Esophagus (tissue), 2 donors: ENCODE results near the gene CCDC195. TPM values are rescaled to one million over a fixed set of nuclear protein-coding genes. Genes with fewer than 3 reads are reported as not detected.

Experiments
- H3K27ac ChIP-seq, 2 donors: one replicate each; pipeline ENCODE4 v1.5.1; 2013; ENCODE audit warnings: low read depth in 2 of 2, mild to moderate bottlenecking in 2 of 2, inconsistent platforms in 1 of 2, low read length in 1 of 2, moderate library complexity in 1 of 2
- H3K27me3 ChIP-seq, 2 donors: one replicate each; pipeline ENCODE4 v1.6.1; 2013; ENCODE audit warnings: low read length in 2 of 2, control low read depth in 1 of 2, mild to moderate bottlenecking in 1 of 2; ENCODE audit not compliant: insufficient read depth in 2 of 2, control insufficient read depth in 1 of 2
- H3K36me3 ChIP-seq, 2 donors: one replicate each; pipeline ENCODE4 v1.6.1; 2013; ENCODE audit warnings: low read length in 1 of 2; ENCODE audit not compliant: control insufficient read depth in 2 of 2, insufficient read depth in 2 of 2
- H3K4me1 ChIP-seq, 2 donors: one replicate each; pipeline ENCODE4 v1.6.1; 2013; ENCODE audit warnings: low read length in 1 of 2; ENCODE audit not compliant: control insufficient read depth in 2 of 2, insufficient read depth in 2 of 2
- H3K4me3 ChIP-seq, 2 donors: one replicate each; pipeline ENCODE4 v1.5.1; 2013; ENCODE audit warnings: low read length in 2 of 2, mild to moderate bottlenecking in 2 of 2, low read depth in 1 of 2, moderate library complexity in 1 of 2
- H3K9me3 ChIP-seq, 2 donors: one replicate each; pipeline ENCODE4 v1.6.1; 2013; ENCODE audit warnings: mild to moderate bottlenecking in 2 of 2, low read depth in 1 of 2, low read length in 1 of 2, moderate library complexity in 1 of 2; ENCODE audit not compliant: control insufficient read depth in 2 of 2, insufficient read depth in 1 of 2
- WGBS, 2 donors: extraction: QIAGEN DNeasy Blood & Tissue Kit; methylation state at CpG; one replicate each; pipeline ENCODE4 v1.1.7; 2013; 5-methylcytosine and 5-hydroxymethylcytosine counted together
- polyA plus RNA-seq, 2 donors: library from polyadenylated mRNA; stranded (reverse); fragments of 200-250 nt; gene quantifications; one replicate each; pipeline ENCODE4 v1.2.3, GENCODE V29; 2013
- donor health status: healthy with polysubstance abuse.
- donor health status: Bipolar disorder and iron deficiency.

CCDC195 gene
- not detected for polyA plus RNA-seq

GRCh38 chr2:224716201-224716600 is at the start of gene CCDC195:
CCDC195 (minus strand) TSS chr2:224716365; CDS start chr2:224716365, 0 bp downstream.
- Histone ChIP-seq H3K4me1 (no peaks in the 10 kb centered on the region), H3K27ac (no peak within 1 kb of the TSS), H3K9me3 (no peaks in the 10 kb centered on the region), H3K4me3 (no peak within 1 kb of the TSS), H3K36me3 (no peaks in the 10 kb centered on the region), H3K27me3 (no peaks in the 10 kb centered on the region)
- 84 to 88% methylated on average over 5 of the region's 5 CpGs for WGBS, 2 donors

- WGBS, 2 donors, result 91 to 92% methylated on average over 2 of the region's 2 CpGs
- Histone ChIP-seq H3K4me1 (no peaks in the 10 kb centered on the region), H3K27ac (no peak overlapping the region), H3K36me3 (peaks cover 2 to 3% of the 10 kb centered on the region in 2 donors), H3K9me3 (no peaks in the 10 kb centered on the region), H3K4me3 (no peak overlapping the region), H3K27me3 (no peaks in the 10 kb centered on the region)
Observed at GRCh38 chr2:224764565-224765236, 48.5 kb upstream of the CCDC195 start.

- H3K36me3 ChIP-seq, result no peaks in the 10 kb centered on the region
- H3K9me3 ChIP-seq, result peaks cover 6% of the 10 kb centered on the region in 2 donors
- H3K27me3 ChIP-seq, result no peaks in the 10 kb centered on the region
- no peak overlapping the region for H3K27ac ChIP-seq
- 81 to 90% methylated on average over 3 of the region's 3 CpGs for WGBS, 2 donors
- H3K4me1 ChIP-seq, result no peaks in the 10 kb centered on the region
- no peak overlapping the region for H3K4me3 ChIP-seq
Observed at GRCh38 chr2:224757934-224758548, 41.9 kb upstream of the CCDC195 start.

GRCh38 chr2:224753743-224754540 is 37.8 kb upstream of the CCDC195 start:
- Histone ChIP-seq H3K9me3 (peaks cover 6% of the 10 kb centered on the region in 2 donors), H3K4me1 (no peaks in the 10 kb centered on the region), H3K4me3 (no peak overlapping the region), H3K36me3 (no peaks in the 10 kb centered on the region), H3K27ac (no peak overlapping the region), H3K27me3 (no peaks in the 10 kb centered on the region)
- WGBS, 2 donors, result 21 to 30% methylated on average over 1 of the region's 1 CpG

GRCh38 chr2:224751996-224752698 is 36.0 kb upstream of the CCDC195 start:
- no peaks in the 10 kb centered on the region for H3K4me1 ChIP-seq
- H3K27ac ChIP-seq, result no peak overlapping the region
- WGBS, 2 donors, result 72 to 75% methylated on average over 5 of the region's 5 CpGs
- H3K36me3 ChIP-seq, result no peaks in the 10 kb centered on the region
- no peak overlapping the region for H3K4me3 ChIP-seq
- H3K9me3 ChIP-seq, result no peaks in the 10 kb centered on the region
- no peaks in the 10 kb centered on the region for H3K27me3 ChIP-seq

GRCh38 chr2:224749136-224749535 is 33.0 kb upstream of the CCDC195 start:
- no peak overlapping the region for H3K4me3 ChIP-seq
- WGBS, 2 donors, result 77 to 82% methylated on average over 1 of the region's 1 CpG
- H3K27me3 ChIP-seq, result no peaks in the 10 kb centered on the region
- no peak overlapping the region for H3K27ac ChIP-seq
- H3K36me3 ChIP-seq, result no peaks in the 10 kb centered on the region
- H3K9me3 ChIP-seq, result no peaks in the 10 kb centered on the region
- no peaks in the 10 kb centered on the region for H3K4me1 ChIP-seq

- Histone ChIP-seq H3K4me3 (no peak overlapping the region), H3K27ac (no peak overlapping the region), H3K4me1 (no peaks in the 10 kb centered on the region), H3K36me3 (no peaks in the 10 kb centered on the region), H3K27me3 (no peaks in the 10 kb centered on the region), H3K9me3 (no peaks in the 10 kb centered on the region)
- WGBS, 2 donors, result 84 to 87% methylated on average over 4 of the region's 4 CpGs
Observed at GRCh38 chr2:224747765-224748164, 31.6 kb upstream of the CCDC195 start.

- no peaks in the 10 kb centered on the region for H3K4me1 ChIP-seq
- peaks cover 5% of the 10 kb centered on the region in 2 donors for H3K9me3 ChIP-seq
- WGBS, 2 donors, result 81 to 95% methylated on average over 1 of the region's 1 CpG
- no peaks in the 10 kb centered on the region for H3K36me3 ChIP-seq
- H3K27ac ChIP-seq, result no peak overlapping the region
- H3K4me3 ChIP-seq, result no peak overlapping the region
- no peaks in the 10 kb centered on the region for H3K27me3 ChIP-seq
Observed at GRCh38 chr2:224736227-224736626, 20.1 kb upstream of the CCDC195 start.

- Histone ChIP-seq H3K36me3 (no peaks in the 10 kb centered on the region), H3K9me3 (peaks cover 5% of the 10 kb centered on the region in 2 donors), H3K27me3 (no peaks in the 10 kb centered on the region), H3K4me1 (no peaks in the 10 kb centered on the region), H3K4me3 (no peak overlapping the region), H3K27ac (no peak overlapping the region)
- WGBS, 2 donors, result 73 to 75% methylated on average over 1 of the region's 1 CpG
Observed at GRCh38 chr2:224734949-224735348, 18.8 kb upstream of the CCDC195 start.
